T-cell (primary cell): ENCODE results near the gene RAE1. TPM values are rescaled to one million over a fixed set of nuclear protein-coding genes. Genes with fewer than 3 reads are reported as not detected.

ENCODE experiments used
- ATAC-seq, 4 experiments: fragments of 200-7000 bp in 3 of 4; fragments of 150-1000 bp in 1 of 4; cut with Tn5 transposase; replicated peaks in 1 of 4; 1 replicate in 3 of 4; 2 replicates in 1 of 4; pipeline ENCODE4 v1.10.0; 2021; ENCODE audit warnings: moderate library complexity in 3 of 4, mild to moderate bottlenecking in 2 of 4, moderate number of reproducible peaks in 1 of 4
- CTCF ChIA-PET, 2 donors: fragments of 300-600 bp; sonication (Branson Sonifier 250); formaldehyde crosslinking; loops; one replicate each; lab custom pipeline; 2022; ENCODE audit warnings: antibody characterized with exemption in 2 of 2; lab: Charles Lee
- POLR2A ChIA-PET, 2 donors: fragments of 300-600 bp; sonication (Branson Sonifier 250); formaldehyde crosslinking; loops; one replicate each; lab custom pipeline; 2022; ENCODE audit warnings: antibody characterized with exemption in 2 of 2; lab: Charles Lee
- DNase-seq, 35 experiments: peaks; one replicate each; pipeline versions ENCODE4 v3.0.0 to v3.0.0-alpha.2; 2013 to 2023
- H3K27ac ChIP-seq: one replicate; pipeline ENCODE4 v1.5.1; 2013; ENCODE audit warnings: low read length
- H3K27me3 ChIP-seq, 2 experiments: replicated peaks in 1 of 2; 1 replicate in 1 of 2; 2 replicates in 1 of 2; pipeline versions ENCODE4 v1.6.1 to v1.7.0; 2013; ENCODE audit warnings: low read length in 1 of 2, mixed read lengths in 1 of 2; ENCODE audit not compliant: control insufficient read depth in 2 of 2, insufficient read depth in 2 of 2; ENCODE audit errors: extremely low read depth in 1 of 2
- H3K36me3 ChIP-seq, 2 donors: 1 replicate in 1 of 2; 2 replicates in 1 of 2; pipeline versions ENCODE4 v1.6.1 to v1.7.0; 2013; ENCODE audit warnings: low read length in 1 of 2; ENCODE audit not compliant: control insufficient read depth in 2 of 2, insufficient read depth in 1 of 2; ENCODE audit errors: extremely low read depth in 1 of 2
- H3K4me1 ChIP-seq, 2 experiments: 1 replicate in 1 of 2; 2 replicates in 1 of 2; pipeline versions ENCODE4 v1.6.1 to v1.7.0; 2013; ENCODE audit warnings: low read length in 2 of 2, mixed read lengths in 1 of 2; ENCODE audit not compliant: insufficient read depth in 2 of 2, control insufficient read depth in 1 of 2; ENCODE audit errors: extremely low read depth in 1 of 2
- H3K4me3 ChIP-seq, 2 donors: 1 replicate in 1 of 2; 2 replicates in 1 of 2; pipeline versions ENCODE4 v1.5.1 to v1.7.0; 2013; ENCODE audit warnings: mild to moderate bottlenecking in 2 of 2, low read length in 1 of 2, moderate library complexity in 1 of 2; ENCODE audit not compliant: control insufficient read depth in 1 of 2; ENCODE audit errors: extremely low read depth in 1 of 2
- H3K9me3 ChIP-seq: 2 replicates; pipeline ENCODE4 v1.7.0; 2013
- H3K27ac Mint-ChIP-seq, 2 donors: one replicate each; pipeline ENCODE4 v1.8.0; 2020 to 2021; ENCODE audit warnings: mild to moderate bottlenecking in 2 of 2, mixed read lengths in 2 of 2
- H3K27me3 Mint-ChIP-seq, 2 donors: one replicate each; pipeline ENCODE4 v1.8.0; 2021 to 2022; ENCODE audit warnings: mixed read lengths in 2 of 2
- H3K36me3 Mint-ChIP-seq: one replicate; pipeline ENCODE4 v1.8.0; 2021; ENCODE audit warnings: mixed read lengths
- H3K4me1 Mint-ChIP-seq, 3 donors: one replicate each; pipeline ENCODE4 v1.8.0; 2020 to 2022; ENCODE audit warnings: mixed read lengths in 3 of 3, mild to moderate bottlenecking in 1 of 3
- H3K4me3 Mint-ChIP-seq, 3 donors: one replicate each; pipeline ENCODE4 v1.8.0; 2020 to 2022; ENCODE audit warnings: mild to moderate bottlenecking in 3 of 3, mixed read lengths in 3 of 3, moderate library complexity in 3 of 3
- H3K9me3 Mint-ChIP-seq, 3 donors: one replicate each; pipeline ENCODE4 v1.8.0; 2020 to 2022; ENCODE audit warnings: mixed read lengths in 3 of 3
- WGBS: methylation state at CpG from one replicate; pipeline ENCODE4 v1.1.5; 2013; ENCODE audit warnings: missing lambda C conversion rate; ENCODE audit not compliant: insufficient coverage; 5-methylcytosine and 5-hydroxymethylcytosine counted together
- total RNA-seq, 35 experiments: library from RNA in 6 of 35; stranded (reverse) in 6 of 35; fragments of 120-200 nt in 1 of 35; gene quantifications; one replicate each; pipeline versions ENCODE4 v1.2.1 to v1.2.4 and lab custom pipeline; 2013 to 2026

The RAE1 gene
- total RNA-seq, 5 donors from 2014 or later (not counting 1 experiment from before 2014, with no cell fraction given) = 29.0 to 41.1 (median 29.4) TPM

DNA sequence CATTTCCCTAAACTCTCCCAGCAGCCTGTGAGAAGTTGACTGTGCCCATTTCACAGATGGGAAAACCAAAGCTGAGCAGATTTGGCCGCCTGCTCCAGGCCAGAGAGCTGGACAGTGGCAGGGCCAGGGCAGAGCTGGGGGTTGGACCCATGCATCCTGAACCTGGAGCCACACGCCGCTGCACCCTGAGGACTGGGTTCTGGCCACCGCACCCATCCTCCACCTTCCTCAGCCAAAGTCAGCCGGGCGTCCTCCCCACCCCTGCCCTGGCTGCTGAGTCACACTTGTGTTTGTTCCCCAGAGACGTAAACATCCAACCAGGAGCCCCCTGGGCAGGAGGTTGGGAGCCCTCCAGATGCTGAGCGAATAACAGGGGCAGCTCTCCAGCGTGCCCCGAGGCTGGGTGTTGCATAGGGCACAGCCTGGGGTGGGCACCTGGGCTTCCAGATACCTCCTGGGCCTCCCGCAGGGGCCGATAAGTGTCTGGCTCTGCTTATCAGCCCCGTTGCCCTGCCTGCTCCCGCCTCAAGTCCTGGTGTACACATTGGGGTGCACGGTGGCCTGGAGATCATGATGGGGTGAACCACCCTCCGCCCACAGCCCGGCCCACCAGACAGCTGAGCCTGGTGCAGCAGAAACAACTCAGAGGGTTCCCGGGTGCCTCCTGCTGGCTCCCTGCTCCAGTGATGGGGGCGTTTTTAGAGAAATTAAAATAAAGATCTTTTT is 64.0 kb downstream of the RAE1 start:
- POLR2A ChIA-PET = no interaction called here
- Mint-ChIP-seq H3K4me3 (no peak overlapping the region), H3K36me3 (no peaks in the 10 kb centered on the region), H3K27me3 (no peaks in the 10 kb centered on the region), H3K9me3 (no peaks in the 10 kb centered on the region), H3K4me1 (peaks cover 18 to 32% (median 23%) of the 10 kb centered on the region in 3 donors), H3K27ac (no peak overlapping the region)
- ATAC-seq (peak in 1 of 4 experiments; percentile 1), DNase-seq (no peak)
- H3K27ac ChIP-seq = no peak overlapping the region
- peaks cover 0 to 3% of the 10 kb centered on the region in 2 donors for H3K36me3 ChIP-seq
- H3K4me3 ChIP-seq = no peak overlapping the region
- WGBS = 86% methylated on average over 11 of the region's 19 CpGs
- no peaks in the 10 kb centered on the region for H3K27me3 ChIP-seq
- CTCF ChIA-PET = no interaction called here
- peaks cover 0 to 21% of the 10 kb centered on the region in 2 experiments for H3K4me1 ChIP-seq
- no peaks in the 10 kb centered on the region for H3K9me3 ChIP-seq

DNA sequence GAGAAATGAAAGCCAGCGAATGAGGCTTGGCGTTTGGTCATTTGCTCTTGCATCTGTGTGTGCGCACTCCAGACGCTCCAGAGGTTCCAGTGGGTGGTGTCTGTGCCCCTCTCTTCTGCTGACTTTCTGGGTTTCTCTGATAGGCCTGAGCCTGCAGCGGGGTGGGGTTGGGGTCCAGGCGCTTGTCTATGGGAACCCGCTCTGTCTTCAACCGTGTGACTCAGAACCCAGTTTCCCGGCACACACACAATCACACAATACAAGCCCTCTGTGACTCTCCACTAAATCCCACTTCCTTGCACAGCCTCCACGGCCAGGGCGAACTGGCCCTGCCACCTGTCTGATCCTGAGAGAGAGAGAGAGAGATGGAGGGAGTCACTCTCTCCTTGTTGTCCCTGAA is 64.7 kb downstream of the RAE1 start:
- peak overlapping the region in 1 of 2 donors; percentile 55 for H3K27ac Mint-ChIP-seq
- POLR2A ChIA-PET = no interaction called here
- H3K27ac ChIP-seq = no peak overlapping the region

DNA sequence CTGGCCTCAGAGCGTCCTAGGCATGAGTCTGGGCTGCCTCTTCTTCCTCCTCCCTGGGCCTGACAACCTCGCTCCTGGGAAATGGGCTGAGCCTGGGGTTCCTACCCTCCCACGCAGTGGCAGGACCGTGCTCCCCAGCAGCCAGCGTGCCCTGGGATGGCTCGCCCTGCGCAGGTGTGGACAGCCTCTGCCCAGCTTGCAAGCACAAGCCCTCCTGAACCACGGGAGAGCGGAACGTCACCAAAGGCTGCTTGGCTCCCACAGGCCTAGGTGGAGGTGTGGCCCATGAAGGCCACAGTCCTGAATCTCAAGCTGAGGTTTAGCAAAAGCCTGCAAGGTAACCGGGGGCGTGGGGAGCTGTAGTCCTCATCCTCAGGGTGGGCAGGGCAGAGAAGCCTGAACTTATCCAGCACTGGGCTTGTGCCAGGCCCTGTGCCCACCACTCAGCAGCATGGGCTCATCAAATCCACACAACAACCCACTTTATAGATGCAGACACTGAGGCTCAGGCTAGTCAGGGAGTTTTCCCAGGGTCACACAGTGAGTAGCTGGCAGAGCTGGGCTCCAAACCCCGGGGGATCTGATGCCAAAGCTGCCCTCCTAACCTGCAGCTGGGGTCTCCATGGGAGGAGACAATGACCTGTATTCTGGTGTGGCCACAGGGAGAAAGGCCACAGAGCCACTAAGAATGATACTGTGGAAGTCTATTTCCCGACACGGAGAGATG is 65.4 kb downstream of the RAE1 start:
- Histone ChIP-seq H3K36me3 (peaks cover 0 to 3% of the 10 kb centered on the region in 2 donors), H3K27ac (no peak overlapping the region), H3K4me1 (peaks cover 0 to 14% of the 10 kb centered on the region in 2 experiments), H3K27me3 (no peaks in the 10 kb centered on the region), H3K9me3 (no peaks in the 10 kb centered on the region), H3K4me3 (no peak overlapping the region)
- Mint-ChIP-seq H3K27ac (no peak overlapping the region), H3K36me3 (no peaks in the 10 kb centered on the region), H3K9me3 (no peaks in the 10 kb centered on the region), H3K27me3 (no peaks in the 10 kb centered on the region), H3K4me3 (no peak overlapping the region), H3K4me1 (peaks cover 12 to 25% (median 17%) of the 10 kb centered on the region in 3 donors)
- ATAC-seq = peak in 1 of 4 experiments; percentile 4
- DNase-seq = no peak
- ChIA-PET CTCF (no interaction called here), POLR2A (interaction anchor here in 1 of 2 donors (0.6 kb wide), 1 partner anchor 54 kb away, joined by 3 read pairs; no protein-coding TSS in a partner anchor)
- WGBS = 80% methylated on average over 11 of the region's 15 CpGs

More for the DNA sequence above, 64.7 kb downstream of the RAE1 start:
- Histone ChIP-seq H3K27me3 (no peaks in the 10 kb centered on the region), H3K9me3 (no peaks in the 10 kb centered on the region), H3K4me1 (peaks cover 0 to 17% of the 10 kb centered on the region in 2 experiments), H3K4me3 (no peak overlapping the region), H3K36me3 (peaks cover 0 to 3% of the 10 kb centered on the region in 2 donors)
- DNase-seq (no peak), ATAC-seq (no peak)
- 88% methylated on average over 6 of the region's 11 CpGs for WGBS
- peaks cover 17 to 30% (median 22%) of the 10 kb centered on the region in 3 donors for H3K4me1 Mint-ChIP-seq
- CTCF ChIA-PET = no interaction called here
- H3K9me3 Mint-ChIP-seq = no peaks in the 10 kb centered on the region
- H3K27me3 Mint-ChIP-seq = no peaks in the 10 kb centered on the region
- H3K36me3 Mint-ChIP-seq = no peaks in the 10 kb centered on the region
- no peak overlapping the region for H3K4me3 Mint-ChIP-seq

DNA sequence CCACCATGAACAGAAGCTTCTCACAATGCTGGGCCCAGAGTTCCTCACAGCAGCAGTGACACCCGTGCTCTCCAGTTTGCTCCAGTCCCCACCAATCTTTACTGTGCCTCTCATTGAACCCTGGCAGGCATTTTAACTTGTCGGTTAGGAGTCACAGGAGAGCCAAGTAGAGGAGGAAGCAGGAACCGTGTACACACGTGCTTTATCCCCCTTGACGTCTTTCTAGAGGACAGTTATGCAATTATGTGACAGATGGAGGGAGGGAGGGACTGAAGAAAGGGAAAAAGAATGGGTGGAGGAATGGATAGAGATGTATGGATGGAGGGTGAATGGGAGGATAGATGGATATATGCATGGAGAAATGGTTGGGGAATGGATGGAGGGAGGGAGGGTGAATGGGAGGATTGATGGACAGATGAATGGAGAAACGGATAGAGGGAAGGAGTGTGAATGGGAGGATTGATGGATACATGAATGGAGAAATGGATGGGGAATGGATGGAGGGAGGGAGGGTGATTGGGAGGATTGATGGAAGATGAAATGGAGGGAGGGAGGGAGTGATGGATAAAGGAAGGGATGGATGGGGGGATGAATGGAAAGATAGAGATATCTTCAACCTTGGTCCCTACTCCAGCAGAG is 66.1 kb downstream of the RAE1 start:
- Mint-ChIP-seq H3K4me1 (peaks cover 14 to 30% (median 17%) of the 10 kb centered on the region in 3 donors), H3K4me3 (no peak overlapping the region), H3K27me3 (no peaks in the 10 kb centered on the region), H3K36me3 (no peaks in the 10 kb centered on the region), H3K27ac (no peak overlapping the region), H3K9me3 (no peaks in the 10 kb centered on the region)
- H3K27me3 ChIP-seq = no peaks in the 10 kb centered on the region
- WGBS = 66% methylated on average over 6 of the region's 6 CpGs
- no peak overlapping the region for H3K27ac ChIP-seq
- CTCF ChIA-PET = no interaction called here
- DNase-seq = no peak
- ATAC-seq = no peak
- POLR2A ChIA-PET = interaction anchor here in 1 of 2 donors (0.6 kb wide), 1 partner anchor 54 kb away, joined by 3 read pairs; no protein-coding TSS in a partner anchor
- H3K4me3 ChIP-seq = no peak overlapping the region
- peaks cover 0 to 7% of the 10 kb centered on the region in 2 experiments for H3K4me1 ChIP-seq
- peaks cover 0 to under 1% of the 10 kb centered on the region in 2 donors for H3K36me3 ChIP-seq
- H3K9me3 ChIP-seq = no peaks in the 10 kb centered on the region

DNA sequence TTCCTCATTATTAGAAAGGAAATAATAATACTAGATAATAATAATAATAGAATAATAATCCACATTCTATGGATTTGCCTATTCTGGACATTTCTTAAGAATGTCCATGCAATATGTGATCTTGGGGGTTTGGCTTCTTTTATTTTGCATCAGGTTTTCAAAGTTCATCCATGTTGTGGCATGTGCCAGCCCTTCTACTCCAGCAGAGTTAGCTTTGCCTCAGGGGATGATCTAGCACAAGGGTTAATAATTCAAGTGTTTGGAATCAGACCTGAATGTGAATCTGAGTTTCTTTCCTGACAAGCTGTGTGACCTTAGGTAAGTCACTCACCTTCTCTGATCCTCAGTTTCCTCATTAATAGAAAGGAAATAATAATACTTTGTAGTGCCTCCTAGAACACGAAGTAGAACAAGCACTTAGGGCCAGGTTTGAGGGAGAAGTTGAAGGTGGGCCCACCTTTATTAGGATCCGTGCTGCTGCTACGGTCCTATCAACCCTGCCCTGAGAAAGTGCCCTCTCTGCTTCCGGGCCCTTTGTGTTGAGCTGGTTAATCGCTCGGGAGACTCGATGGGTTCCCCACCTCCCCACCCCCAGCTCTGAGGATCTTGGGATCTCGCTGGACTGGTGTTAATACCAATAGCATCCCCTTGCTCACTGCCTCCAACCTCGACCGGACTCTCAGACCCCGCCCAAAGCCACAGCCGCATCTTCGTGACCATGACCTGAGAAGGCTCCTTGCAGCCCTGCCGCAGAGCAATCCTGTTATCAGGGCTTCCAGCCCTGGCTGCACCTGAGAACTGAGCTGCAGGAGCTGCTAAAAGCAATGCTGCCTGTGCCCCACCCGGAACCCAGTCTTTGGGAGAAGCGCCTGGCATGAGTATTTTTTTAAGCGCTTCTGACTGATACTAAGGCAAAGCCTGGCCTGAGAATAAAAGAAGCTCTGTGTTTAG is 67.0 kb downstream of the RAE1 start:
- 79% methylated on average over 11 of the region's 17 CpGs for WGBS
- CTCF ChIA-PET = no interaction called here
- DNase-seq = no peak

More for the DNA sequence above, 67.0 kb downstream of the RAE1 start:
- no peaks in the 10 kb centered on the region for H3K27me3 ChIP-seq
- no peaks in the 10 kb centered on the region for H3K9me3 Mint-ChIP-seq
- H3K4me3 ChIP-seq = no peak overlapping the region
- H3K27ac ChIP-seq = no peak overlapping the region
- no peaks in the 10 kb centered on the region for H3K4me1 ChIP-seq
- H3K4me3 Mint-ChIP-seq = no peak overlapping the region
- no peaks in the 10 kb centered on the region for H3K36me3 ChIP-seq
- POLR2A ChIA-PET = interaction anchor here in 1 of 2 donors (1.1 kb wide), 1 partner anchor 20 kb away, joined by 3 read pairs; no protein-coding TSS in a partner anchor
- no peaks in the 10 kb centered on the region for H3K27me3 Mint-ChIP-seq
- no peaks in the 10 kb centered on the region for H3K9me3 ChIP-seq
- H3K27ac Mint-ChIP-seq = peak overlapping the region in 1 of 2 donors; percentile 19
- no peaks in the 10 kb centered on the region for H3K36me3 Mint-ChIP-seq
- ATAC-seq = no peak
- H3K4me1 Mint-ChIP-seq = peaks cover 12 to 25% (median 14%) of the 10 kb centered on the region in 3 donors
